UCSD-AML1 (cell line): ENCODE results near the gene ALS2CL.

Experiments
- DNase-seq: peaks from one replicate; lab custom pipeline; 2025; ENCODE audit not compliant: unreplicated experiment; lab: John Stamatoyannopoulos, UW

ALS2CL gene

DNA sequence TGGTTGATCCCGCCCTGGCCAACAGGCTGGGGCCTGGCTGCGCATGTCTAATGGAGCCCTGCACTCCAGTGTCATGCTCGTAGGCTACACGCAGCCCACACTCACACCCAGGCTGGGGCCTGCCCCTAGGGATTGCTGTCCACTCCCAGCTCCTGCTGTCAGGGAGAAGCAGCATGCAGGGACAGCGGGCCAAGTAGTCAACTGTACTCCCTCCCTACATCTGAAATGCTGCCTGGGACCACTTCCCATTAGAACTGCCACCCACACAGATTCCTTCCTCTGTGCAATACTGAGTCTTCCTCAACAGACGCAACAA lies 16.1 kb downstream of the ALS2CL start:
- no peak for DNase-seq

DNA sequence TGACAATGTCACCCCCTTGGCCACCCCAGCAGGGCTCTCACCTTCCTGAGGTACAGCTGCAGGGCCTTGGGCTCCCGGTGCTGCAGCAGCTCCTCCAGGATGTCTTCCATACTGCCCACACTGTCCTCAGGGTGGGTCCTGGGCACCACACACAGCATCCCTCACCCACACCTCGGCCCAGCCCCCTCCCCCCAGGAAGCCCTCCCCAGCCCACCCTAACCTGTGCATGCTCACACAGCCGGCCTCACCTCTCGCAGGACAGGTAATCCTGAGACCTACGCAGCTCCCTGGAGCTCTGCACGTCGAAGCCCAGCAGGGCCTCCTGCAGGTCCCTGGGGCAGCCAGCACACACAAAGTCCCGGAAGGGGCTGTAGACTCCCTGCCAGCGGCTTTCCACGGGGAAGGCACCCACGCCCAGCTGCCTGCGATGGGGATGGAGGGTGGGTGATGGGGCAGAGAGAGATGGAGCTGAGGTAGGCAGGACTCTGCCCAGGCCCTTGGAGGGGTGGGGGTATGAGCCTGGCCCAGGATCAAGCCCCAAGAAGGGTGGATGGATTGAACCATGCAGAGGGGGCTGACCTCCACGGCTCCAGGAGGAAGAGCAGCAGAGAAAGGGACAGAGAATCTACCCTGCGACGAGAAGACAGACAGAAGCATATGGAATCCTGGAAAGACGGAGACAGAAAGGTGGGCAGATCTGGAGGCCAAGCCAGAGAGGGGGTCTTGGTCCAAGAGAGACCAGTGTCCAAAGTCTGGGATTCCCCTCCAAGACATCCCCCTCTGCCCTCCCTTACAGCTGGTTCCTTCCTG lies 16.7 kb downstream of the ALS2CL start:
- no peak for DNase-seq

- no peak for DNase-seq
Measured at GRCh38 chr3:46675843-46676567, 17.5 kb downstream of the ALS2CL start.

DNA sequence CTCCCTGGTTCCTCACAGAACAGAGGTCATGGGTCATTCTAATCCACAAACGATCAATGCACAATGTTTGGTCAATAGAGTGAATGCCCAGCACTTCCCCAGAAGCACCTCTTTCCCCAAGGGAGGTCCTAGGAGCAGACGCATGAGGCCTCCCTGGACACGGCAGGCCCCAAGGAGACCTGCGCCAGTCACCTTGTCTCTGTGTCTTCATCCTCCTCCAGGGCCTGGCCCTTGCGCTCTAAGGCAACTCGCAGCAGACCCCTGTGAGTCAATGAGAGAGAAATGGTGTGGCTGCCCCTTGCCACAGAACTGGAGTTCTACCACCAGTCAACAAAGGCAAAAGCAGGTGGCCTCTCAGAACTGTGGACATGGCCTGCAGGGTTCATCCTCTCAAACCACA lies 18.1 kb downstream of the ALS2CL start:
- no peak for DNase-seq

DNA sequence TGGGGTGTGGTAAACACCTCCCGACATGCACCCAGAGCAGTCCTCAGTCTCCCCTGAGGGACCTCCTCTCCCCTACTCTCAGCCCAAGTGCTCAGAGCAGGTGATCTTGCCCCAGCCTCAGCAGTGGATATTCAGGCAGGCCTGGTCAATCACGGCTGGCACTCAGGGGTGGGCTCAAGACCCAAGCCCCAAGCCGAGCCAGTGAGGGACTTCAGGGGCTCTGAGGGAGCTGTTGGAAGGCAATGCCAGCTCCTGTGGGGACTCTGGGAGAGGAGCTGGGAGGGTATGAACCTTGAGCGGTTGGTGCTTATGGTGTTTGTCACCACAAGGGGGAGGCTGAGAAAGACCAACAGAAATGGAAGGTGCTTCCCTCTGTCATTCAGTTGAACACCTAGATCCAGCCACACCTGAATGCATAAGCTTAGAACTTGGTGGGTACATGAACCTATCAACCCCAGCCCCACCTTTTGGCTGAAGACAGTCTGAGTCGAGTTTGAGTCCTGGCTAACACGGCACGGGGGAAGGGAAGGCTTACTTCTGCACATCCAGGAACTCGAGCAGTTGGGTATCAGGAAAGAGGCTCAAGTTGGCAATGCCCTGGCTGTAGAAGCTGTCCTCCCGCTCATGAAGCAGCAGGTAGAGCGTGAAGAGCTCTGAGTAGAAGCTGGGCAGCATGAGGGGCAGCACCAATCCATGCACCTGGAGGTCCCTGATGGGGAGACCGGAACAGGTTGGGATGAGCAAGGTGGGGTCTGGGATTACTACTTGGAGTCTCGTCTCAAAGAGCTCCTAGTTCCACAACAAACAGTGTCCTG lies 19.2 kb downstream of the ALS2CL start:
- no peak for DNase-seq

GRCh38 chr3:46673151-46674030 lies 20.1 kb downstream of the ALS2CL start:
- DNase-seq, result no peak

DNA sequence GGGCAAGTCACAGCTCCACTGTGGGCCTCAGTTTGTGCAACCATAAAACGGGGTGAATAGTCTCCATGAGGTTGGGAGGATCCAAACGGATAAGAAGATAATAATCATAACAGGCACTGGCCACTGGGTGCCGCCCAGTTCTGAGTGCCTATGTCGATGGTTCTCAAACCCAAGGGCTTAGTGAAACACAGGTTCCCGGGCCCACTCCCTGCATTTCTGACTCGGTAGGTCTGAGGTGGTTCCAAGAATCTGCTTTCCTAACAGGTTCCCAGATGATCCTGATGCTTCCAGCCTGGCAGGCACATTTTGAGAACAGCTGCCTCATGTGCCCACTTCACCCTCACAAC lies 21.2 kb downstream of the ALS2CL start:
- DNase-seq, result no peak

DNA sequence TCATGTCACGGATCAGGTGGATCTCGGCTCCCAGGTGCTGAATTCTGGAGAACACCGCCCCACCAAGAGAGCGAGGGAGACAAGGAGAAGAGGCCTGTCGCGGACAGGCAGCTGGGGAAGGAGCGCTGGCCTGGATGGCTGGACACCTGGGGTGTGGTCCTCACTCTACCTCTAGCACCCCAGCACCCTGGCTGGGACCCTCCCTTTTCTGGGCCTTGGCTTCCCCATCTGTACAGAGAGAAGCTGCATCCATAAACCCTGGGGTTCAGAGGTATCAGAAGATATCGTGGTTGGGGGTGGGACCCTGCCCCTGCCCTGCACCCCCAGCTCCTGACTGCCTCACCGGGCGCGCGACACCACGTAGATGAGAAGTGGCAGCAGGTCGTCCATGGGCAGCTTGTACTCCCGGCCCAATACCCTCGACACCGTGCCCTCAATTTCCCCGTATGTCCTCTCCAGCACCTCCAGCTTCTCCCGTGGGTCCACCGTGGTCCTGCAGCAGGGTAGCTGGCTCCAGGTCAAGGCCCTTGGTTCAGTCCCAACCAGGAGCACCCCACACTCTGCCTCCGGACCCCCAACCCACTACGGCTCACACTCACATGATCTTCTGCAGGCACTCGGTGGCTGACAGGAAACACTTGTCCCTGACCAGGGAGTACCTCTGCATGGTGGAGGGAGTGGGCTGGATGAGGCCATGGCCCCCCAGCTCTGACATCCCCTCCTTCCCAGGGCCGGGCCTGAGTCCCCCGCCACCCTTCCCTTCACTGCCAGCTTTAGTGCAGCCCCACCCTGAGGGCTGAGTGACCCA lies 21.7 kb downstream of the ALS2CL start:
- DNase-seq, result no peak

- no peak for DNase-seq
Measured at GRCh38 chr3:46670891-46671427, 22.5 kb downstream of the ALS2CL start.

- DNase-seq, result no peak
Measured at GRCh38 chr3:46670000-46670890, 23.2 kb downstream of the ALS2CL start.

GRCh38 chr3:46669191-46669999 lies 24.1 kb downstream of the ALS2CL start:
- DNase-seq, result no peak

DNA sequence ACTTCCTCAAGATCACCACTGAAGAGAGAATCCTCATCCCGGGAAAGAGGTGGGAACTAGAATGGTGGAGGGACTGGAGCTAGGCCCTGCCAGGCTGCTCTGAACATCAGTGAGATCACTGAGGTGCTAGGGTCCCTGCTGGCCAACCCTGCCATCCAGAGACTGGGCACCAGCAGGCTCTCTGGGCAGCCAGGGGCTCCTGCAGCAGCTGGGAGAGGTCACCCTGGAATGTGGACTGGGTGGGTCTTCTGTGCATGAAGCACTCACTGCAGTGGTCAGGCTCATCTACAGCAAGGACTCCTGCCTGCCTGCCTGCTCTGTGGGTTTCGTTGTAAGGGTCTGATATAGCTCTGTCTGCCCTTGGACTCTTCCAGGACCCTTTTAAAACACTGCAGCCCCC lies 24.9 kb downstream of the ALS2CL start:
- no peak for DNase-seq

- DNase-seq, result no peak
Measured at GRCh38 chr3:46668116-46668515, 25.4 kb downstream of the ALS2CL start.

- DNase-seq, result no peak
Measured at GRCh38 chr3:46667657-46668056, 25.8 kb downstream of the ALS2CL start.

DNA sequence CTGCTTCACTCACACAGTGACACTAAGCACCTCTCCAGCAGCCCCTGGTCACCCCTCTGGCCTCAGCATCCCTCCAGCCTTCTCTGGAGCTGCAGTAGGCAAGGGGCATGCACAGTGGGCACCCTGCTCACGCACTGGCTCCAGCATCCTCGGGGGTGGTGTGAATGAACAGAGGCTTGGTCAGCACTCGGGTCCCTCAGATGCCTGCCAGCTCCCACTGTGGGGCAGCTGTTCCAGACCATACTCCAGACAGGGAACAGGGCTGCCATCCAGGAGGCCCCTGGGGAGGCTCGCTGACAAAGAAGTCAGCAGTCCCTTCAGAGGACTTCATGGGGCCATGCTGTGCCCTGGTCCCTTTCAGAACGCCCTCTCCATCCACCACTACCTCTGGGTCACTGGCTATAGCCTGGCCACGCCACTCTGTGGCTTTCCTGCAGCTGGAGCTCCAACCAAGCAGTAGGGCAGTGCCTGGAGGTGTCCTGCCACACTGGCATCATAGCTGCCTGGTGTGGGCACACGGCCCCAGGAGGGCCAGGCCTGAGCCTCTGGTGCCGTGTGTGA lies 26.3 kb downstream of the ALS2CL start:
- DNase-seq, result no peak

DNA sequence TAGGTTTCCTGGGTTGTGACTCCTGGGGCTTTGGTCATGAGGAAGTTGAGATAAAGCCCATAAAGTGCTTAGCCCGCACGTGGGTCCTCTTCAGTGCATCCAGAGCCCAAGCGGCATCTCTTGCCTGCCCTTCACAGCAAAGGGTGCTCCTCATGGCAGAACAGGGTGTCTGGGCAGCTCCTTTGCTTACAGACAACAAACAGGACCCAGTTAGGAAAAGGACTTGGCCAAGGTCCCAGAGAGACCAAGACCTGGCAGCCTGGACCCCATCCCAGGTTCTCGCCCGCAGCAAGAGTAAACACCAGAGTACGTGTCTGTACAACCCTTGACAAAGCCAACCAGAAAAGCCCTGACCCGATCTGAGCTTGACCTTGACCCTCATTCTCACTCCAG lies 27.0 kb downstream of the ALS2CL start:
- no peak for DNase-seq

- DNase-seq, result no peak
Measured at GRCh38 chr3:46665763-46666452, 27.6 kb downstream of the ALS2CL start.
